T-helper 1 cell treated with Interleukin-12 subunit alpha and Interleukin-12 subunit beta and Interleukin-4 antibody, amounts not matched to agents 30 μg/mL and 1 μg/mL, for 36 hours (primary cell): ENCODE measurements around the gene PTPRK.

Source experiments
- H3K27ac Mint-ChIP-seq: one replicate; pipeline ENCODE4 v1.8.0; 2021; ENCODE audit warnings: mild to moderate bottlenecking, mixed read lengths
- H3K27me3 Mint-ChIP-seq: one replicate; pipeline ENCODE4 v1.8.0; 2021; ENCODE audit warnings: low read depth, mixed read lengths
- H3K36me3 Mint-ChIP-seq: one replicate; pipeline ENCODE4 v1.8.0; 2021; ENCODE audit warnings: low read depth, mixed read lengths
- H3K4me1 Mint-ChIP-seq: one replicate; pipeline ENCODE4 v1.8.0; 2021; ENCODE audit warnings: low read depth, mixed read lengths
- H3K4me3 Mint-ChIP-seq: one replicate; pipeline ENCODE4 v1.8.0; 2021; ENCODE audit warnings: mild to moderate bottlenecking, moderate library complexity, mixed read lengths
- H3K9me3 Mint-ChIP-seq: one replicate; pipeline ENCODE4 v1.8.0; 2021; ENCODE audit warnings: mixed read lengths

PTPRK gene

DNA sequence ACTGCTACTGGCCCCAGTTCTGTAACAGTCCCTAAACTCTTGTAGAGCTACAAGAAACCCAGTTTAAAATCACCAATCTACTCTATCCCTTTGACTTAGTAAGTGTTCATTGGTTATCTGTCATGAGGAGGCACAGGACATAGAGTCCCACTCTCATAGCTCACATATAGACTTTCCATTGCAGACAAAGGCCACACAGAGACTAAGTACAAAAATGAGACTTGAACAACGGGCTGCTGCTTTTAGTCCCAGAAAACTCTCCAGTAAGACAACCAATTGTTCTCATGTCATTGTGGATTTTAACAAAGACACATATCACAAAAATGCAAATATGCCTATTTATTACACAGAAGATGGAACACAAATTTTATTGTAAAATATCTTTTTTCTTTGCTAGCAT is 197.4 kb downstream of the PTPRK start:
- no peaks in the 10 kb centered on the region for H3K27me3 Mint-ChIP-seq
- H3K9me3 Mint-ChIP-seq, result no peaks in the 10 kb centered on the region
- H3K4me1 Mint-ChIP-seq, result no peaks in the 10 kb centered on the region
- peaks cover 2% of the 10 kb centered on the region for H3K36me3 Mint-ChIP-seq
- no peak overlapping the region for H3K4me3 Mint-ChIP-seq
- no peak overlapping the region for H3K27ac Mint-ChIP-seq

DNA sequence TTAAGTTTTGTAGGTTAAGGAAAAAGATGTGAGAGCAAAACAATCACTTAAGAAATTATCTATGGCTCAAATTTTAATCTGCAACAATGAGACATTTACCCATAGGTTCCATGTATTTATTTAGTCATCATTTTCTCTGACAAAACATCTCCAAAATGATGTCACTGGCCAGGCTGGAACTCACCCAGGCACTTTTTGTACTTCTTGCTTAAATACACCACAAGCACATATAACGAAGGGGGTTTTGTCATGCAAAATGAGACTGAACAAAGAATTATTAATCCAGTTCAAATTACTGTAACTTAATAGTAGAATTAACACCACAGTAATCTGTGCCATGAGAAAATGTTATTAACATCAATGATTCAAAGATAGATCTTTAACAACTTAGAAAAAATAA is 200.5 kb downstream of the PTPRK start:
- Mint-ChIP-seq H3K4me3 (no peak overlapping the region), H3K27me3 (peaks cover 4% of the 10 kb centered on the region), H3K27ac (no peak overlapping the region), H3K9me3 (no peaks in the 10 kb centered on the region), H3K4me1 (no peaks in the 10 kb centered on the region), H3K36me3 (no peaks in the 10 kb centered on the region)

DNA sequence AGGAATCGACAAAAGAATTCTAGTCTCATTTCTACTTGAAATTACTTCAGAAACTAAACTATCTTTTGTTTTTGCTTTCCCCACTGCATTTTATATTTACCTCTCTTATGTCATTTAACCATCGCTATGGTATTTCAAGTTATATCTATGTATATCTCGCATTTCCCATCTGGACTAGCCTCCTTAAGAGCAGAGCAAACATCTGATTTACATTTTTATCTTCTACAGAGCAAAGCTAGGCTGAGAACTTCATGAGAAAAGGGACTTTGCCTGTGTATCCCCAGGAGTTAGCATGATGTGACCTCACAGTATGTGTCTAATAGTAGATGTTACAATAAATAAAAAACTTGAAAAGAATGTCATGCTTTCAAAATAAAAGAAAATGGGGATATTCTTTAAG is 201.2 kb downstream of the PTPRK start:
- no peak overlapping the region for H3K4me3 Mint-ChIP-seq
- no peak overlapping the region for H3K27ac Mint-ChIP-seq
- no peaks in the 10 kb centered on the region for H3K9me3 Mint-ChIP-seq
- H3K27me3 Mint-ChIP-seq, result peaks cover 4% of the 10 kb centered on the region
- H3K36me3 Mint-ChIP-seq, result no peaks in the 10 kb centered on the region
- H3K4me1 Mint-ChIP-seq, result no peaks in the 10 kb centered on the region

DNA sequence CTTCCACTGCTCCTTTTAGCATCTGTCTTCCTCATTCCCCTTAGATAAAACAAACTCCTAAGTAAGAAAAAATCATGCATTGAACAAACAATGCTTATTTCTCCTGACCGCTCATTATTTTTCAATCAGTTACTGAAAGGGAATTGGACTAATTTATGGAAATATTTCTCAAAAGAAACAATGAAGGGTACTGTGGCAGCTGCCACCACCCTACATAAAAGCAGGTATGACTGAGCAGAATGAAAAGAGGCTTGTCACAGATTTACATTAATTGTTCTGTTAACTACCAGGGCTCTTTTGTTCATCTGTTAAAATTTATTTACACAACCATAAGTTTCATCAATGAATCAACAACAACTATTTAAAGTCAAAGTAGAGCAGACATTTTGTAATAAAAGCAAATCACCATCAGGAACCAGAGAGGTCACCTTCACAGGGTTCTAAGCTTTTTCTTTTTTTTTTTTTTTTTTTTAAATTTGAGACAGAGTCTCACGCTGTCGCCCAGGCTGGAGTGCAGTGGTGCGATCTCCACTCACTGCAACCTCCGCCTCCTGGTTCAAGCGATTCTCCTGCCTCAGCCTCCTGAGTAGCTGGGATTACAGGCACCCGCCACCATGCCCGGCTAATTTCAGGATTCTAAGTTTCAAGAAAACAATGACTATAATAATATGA is 204.0 kb downstream of the PTPRK start:
- no peak overlapping the region for H3K4me3 Mint-ChIP-seq
- H3K4me1 Mint-ChIP-seq, result peaks cover 9% of the 10 kb centered on the region
- H3K27me3 Mint-ChIP-seq, result peaks cover 4% of the 10 kb centered on the region
- H3K36me3 Mint-ChIP-seq, result no peaks in the 10 kb centered on the region
- no peaks in the 10 kb centered on the region for H3K9me3 Mint-ChIP-seq
- H3K27ac Mint-ChIP-seq, result no peak overlapping the region

DNA sequence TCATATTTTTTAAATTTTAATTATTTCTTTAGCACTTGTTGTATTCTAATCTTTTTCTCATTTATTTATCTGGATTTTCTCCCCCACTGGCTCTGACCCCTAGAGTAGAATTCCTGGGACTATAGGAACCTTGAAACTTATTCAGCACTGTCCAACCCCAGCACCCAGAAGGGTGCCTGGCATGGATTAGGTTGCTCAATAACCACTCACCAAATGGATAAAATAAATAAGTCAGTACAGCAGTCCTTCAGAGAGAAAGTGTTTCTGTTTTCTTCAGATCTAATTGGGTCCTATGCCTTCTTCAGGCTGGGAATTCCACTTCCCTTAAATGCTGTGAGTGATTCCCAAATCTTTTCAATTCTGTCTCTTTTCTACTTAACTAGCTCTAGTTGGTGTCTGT is 206.2 kb downstream of the PTPRK start:
- H3K9me3 Mint-ChIP-seq, result no peaks in the 10 kb centered on the region
- H3K4me1 Mint-ChIP-seq, result peaks cover 11% of the 10 kb centered on the region
- H3K27ac Mint-ChIP-seq, result no peak overlapping the region
- no peak overlapping the region for H3K4me3 Mint-ChIP-seq
- peaks cover 4% of the 10 kb centered on the region for H3K27me3 Mint-ChIP-seq
- no peaks in the 10 kb centered on the region for H3K36me3 Mint-ChIP-seq

DNA sequence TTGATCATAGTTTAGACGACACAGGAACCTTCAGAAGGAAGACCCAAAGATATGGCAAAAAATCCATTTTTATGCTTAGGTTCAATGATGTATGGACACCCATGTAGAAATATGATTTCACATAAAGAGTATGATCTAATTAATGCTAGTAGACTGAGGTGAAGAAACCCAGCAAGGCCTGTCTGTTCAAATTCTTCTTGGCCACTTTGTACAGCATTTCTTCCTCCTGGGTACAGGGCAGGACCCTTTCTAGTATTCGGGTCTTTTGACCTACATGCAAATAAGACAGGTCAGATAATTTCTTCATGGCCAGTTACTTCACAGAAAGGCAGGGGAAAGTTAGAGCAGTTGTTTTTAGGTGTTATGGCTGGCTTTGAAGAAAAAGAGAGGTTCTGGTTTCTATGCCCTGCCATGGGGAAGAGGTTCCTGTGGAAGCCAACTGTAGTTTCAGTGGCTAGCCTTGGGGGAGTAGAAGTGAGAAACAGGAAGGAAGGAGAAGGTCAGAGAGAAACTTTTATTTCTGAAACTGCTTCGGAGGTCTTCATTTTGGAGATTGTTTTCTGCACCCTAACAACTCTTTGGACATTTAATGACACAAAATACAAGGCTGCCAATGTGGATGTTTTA is 208.3 kb downstream of the PTPRK start:
- Mint-ChIP-seq H3K4me1 (peaks cover 11% of the 10 kb centered on the region), H3K27ac (no peak overlapping the region), H3K27me3 (peaks cover 4% of the 10 kb centered on the region), H3K4me3 (no peak overlapping the region), H3K9me3 (no peaks in the 10 kb centered on the region), H3K36me3 (no peaks in the 10 kb centered on the region)

DNA sequence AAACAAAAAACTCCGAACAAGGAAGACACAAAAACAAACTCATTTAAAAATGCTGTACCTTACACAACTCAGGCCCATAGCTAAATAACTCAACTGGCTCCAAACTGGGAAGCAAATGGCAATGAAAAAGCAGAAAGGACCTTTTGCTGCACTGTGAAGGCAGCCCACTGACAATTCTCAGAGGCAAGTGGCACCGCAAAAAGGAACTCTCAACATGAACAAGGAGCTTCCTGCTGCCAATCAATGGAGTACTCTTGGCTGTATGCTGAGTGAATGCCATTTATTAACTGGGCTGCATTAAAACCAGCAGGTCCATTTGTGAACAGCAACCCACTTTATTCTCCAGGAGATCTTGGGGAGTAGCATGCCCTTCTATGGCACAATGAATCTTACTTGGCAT is 209.9 kb downstream of the PTPRK start:
- Mint-ChIP-seq H3K27me3 (no peaks in the 10 kb centered on the region), H3K27ac (no peak overlapping the region), H3K9me3 (no peaks in the 10 kb centered on the region), H3K36me3 (no peaks in the 10 kb centered on the region), H3K4me3 (no peak overlapping the region), H3K4me1 (peaks cover 11% of the 10 kb centered on the region)

DNA sequence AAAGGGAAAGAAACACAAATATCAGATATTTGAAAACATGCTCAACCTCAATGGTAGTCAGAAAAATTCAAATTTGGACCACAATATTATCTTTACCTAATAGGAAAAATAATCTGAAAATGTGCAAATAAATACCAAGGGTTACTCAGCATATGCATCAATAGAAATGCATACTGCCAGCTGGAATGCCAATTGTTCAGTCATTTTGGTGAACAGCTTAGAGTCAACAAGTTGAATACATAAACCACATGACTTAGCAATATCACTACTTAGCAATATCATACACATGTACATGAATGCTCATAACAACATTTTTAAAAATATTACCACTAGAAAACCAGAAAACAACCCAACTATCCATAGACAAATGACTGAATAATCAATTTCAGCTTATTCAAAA is 212.7 kb downstream of the PTPRK start:
- Mint-ChIP-seq H3K4me1 (peaks cover 12% of the 10 kb centered on the region), H3K4me3 (no peak overlapping the region), H3K36me3 (no peaks in the 10 kb centered on the region), H3K27me3 (no peaks in the 10 kb centered on the region), H3K9me3 (no peaks in the 10 kb centered on the region), H3K27ac (no peak overlapping the region)

DNA sequence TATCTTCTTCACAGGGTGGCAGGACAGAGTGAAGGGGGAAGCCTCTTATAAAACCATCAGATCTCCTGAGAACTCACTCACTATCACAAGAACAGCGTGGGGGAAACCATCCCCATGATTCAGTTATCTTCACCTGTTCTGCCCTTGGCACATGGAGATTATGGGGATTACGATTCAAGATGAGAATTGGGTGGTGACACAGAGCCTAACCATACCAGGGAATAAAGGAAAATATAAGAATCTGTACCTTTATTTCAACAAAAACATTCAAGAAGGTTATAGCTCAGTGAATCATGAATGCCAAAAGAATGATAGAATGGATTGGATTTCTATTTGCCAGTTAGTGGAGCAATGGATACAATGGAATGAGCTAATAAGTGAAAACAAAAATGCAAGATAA is 214.4 kb downstream of the PTPRK start:
- no peaks in the 10 kb centered on the region for H3K9me3 Mint-ChIP-seq
- no peak overlapping the region for H3K27ac Mint-ChIP-seq

DNA sequence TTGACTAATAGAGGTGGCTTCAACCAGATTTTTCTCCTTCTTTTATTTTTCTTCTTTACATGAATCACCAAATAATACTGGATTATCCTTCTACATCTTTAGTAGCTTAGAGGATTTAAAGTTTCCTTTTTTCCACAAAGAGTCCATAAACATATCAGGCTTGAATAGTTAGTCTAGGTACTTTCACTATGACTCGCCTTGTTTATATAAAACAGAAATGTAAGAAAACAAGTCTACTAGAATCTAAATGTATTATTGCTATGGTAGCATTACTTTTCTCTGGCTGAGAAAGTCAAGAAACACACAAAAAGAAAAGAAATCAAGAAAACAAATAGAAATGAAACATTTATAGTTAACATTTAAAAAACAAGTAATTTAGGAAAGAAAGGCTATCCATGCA is 215.2 kb downstream of the PTPRK start:
- Mint-ChIP-seq H3K27me3 (no peaks in the 10 kb centered on the region), H3K9me3 (no peaks in the 10 kb centered on the region), H3K4me3 (no peak overlapping the region), H3K36me3 (peaks cover 1% of the 10 kb centered on the region), H3K27ac (no peak overlapping the region), H3K4me1 (peaks cover 4% of the 10 kb centered on the region)

More for the DNA sequence above, 214.4 kb downstream of the PTPRK start:
- Mint-ChIP-seq H3K4me1 (peaks cover 4% of the 10 kb centered on the region), H3K27me3 (no peaks in the 10 kb centered on the region), H3K4me3 (no peak overlapping the region), H3K36me3 (peaks cover 1% of the 10 kb centered on the region)

DNA sequence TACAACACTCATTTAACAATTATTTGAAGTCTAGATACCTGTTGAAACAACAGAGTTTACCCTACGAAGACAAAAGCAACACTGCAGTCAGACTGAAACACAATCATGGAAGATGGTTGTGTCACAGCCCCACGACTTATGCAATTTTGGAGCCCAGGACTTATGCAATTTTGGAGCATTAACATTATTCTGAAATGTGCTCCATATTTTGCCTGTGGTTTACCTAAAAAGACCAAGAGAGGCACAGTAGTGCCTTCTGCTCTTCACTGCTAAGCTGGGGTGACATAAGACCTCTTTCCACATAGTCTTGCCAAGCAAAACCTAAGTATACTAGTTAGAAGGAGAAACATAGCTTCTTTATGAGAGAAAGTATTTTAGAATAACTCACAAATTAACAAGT is 216.5 kb downstream of the PTPRK start:
- peaks cover 4% of the 10 kb centered on the region for H3K9me3 Mint-ChIP-seq
- no peak overlapping the region for H3K27ac Mint-ChIP-seq
- peaks cover 4% of the 10 kb centered on the region for H3K4me1 Mint-ChIP-seq
- H3K4me3 Mint-ChIP-seq, result no peak overlapping the region
- no peaks in the 10 kb centered on the region for H3K27me3 Mint-ChIP-seq
- H3K36me3 Mint-ChIP-seq, result peaks cover 1% of the 10 kb centered on the region

DNA sequence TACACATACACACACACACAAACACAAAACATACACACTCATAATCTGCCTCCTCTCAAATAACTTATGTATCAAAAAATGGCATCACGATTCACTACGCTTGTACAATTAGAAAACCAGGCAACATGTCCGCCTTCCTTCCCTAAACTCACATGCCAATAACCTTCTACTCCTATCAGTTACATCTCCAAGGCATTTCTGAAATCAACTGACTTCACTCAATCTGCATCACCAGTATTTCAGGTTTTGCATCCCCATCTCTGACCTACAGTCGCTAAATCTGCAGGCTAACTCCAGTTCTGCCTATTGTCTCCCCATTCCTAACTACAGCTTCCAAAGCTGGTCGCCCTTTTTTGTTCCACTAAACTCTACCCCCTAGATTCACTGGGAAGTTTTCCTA is 217.5 kb downstream of the PTPRK start:
- Mint-ChIP-seq H3K9me3 (peaks cover 7% of the 10 kb centered on the region), H3K4me3 (no peak overlapping the region), H3K4me1 (peaks cover 4% of the 10 kb centered on the region), H3K27ac (no peak overlapping the region), H3K36me3 (peaks cover 4% of the 10 kb centered on the region), H3K27me3 (no peaks in the 10 kb centered on the region)

DNA sequence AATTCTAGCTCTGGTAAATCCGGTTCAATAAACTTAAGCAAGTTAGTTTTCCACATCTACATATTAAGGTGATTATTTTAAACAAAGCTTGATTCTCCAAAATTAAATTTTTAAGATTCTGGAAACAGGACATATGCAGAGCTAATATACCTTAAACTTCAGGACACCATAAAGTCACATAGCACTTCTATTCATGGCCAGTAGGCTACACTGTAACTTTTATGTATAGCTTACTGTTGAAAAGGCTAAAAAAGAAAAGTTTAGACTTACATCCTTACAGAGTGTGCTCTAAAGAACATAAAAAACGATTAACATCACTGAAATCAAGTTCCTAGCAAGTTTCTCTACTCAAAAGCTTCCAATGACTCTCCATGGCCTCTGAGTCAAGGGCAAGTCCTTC is 224.7 kb downstream of the PTPRK start:
- Mint-ChIP-seq H3K4me3 (no peak overlapping the region), H3K27ac (no peak overlapping the region), H3K36me3 (peaks cover 5% of the 10 kb centered on the region), H3K27me3 (no peaks in the 10 kb centered on the region), H3K4me1 (no peaks in the 10 kb centered on the region), H3K9me3 (peaks cover 20% of the 10 kb centered on the region)

DNA sequence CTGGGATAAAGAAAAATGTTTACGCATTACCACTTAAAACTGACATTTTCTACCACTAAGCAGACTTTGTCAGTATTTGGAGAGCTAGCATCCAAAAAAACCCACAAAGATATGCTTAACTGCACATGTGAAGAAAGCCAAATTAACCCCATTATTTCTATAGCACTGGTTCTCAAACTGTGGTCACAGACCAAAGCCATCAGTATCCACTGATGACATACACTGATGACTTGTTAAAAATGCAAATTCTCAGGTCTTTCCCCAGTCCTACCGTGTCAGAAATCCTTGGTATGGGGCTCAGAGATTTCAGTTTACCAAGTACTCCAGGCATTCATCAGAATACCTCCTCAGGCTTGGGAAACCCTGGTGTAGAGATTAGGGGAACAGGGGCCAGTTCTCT is 230.2 kb downstream of the PTPRK start:
- H3K27ac Mint-ChIP-seq, result no peak overlapping the region
- H3K27me3 Mint-ChIP-seq, result peaks cover 3% of the 10 kb centered on the region
- peaks cover 11% of the 10 kb centered on the region for H3K4me1 Mint-ChIP-seq
- H3K36me3 Mint-ChIP-seq, result no peaks in the 10 kb centered on the region
- no peaks in the 10 kb centered on the region for H3K9me3 Mint-ChIP-seq
- no peak overlapping the region for H3K4me3 Mint-ChIP-seq

DNA sequence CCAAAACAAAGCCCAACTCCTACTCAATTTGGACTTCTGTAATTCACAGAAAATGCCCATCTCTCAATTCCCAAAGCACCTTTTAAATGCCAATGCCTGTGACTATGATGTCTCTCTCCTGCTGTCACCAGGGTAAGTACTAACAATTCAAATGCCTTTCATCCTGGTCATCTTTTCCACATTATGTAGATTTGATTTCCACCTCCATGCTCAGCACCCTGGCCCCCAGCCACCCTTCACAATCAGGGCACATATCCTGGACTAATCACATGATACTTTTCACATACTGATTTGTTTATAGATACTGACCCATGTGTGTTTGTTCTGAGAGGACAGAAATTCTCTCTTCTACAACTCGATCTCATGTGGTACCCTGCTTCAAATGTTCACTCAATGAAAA is 236.3 kb downstream of the PTPRK start:
- Mint-ChIP-seq H3K4me3 (no peak overlapping the region), H3K27me3 (peaks cover 9% of the 10 kb centered on the region), H3K27ac (no peak overlapping the region), H3K36me3 (no peaks in the 10 kb centered on the region), H3K9me3 (no peaks in the 10 kb centered on the region), H3K4me1 (peaks cover 11% of the 10 kb centered on the region)
